Tibial nerve (tissue), 4 donors: ENCODE measurements around the gene SLC35F3.

ENCODE experiments used
- EP300 ChIP-seq, 2 donors: sonication (generic); formaldehyde crosslinking; IDR thresholded peaks; one replicate each; pipeline ENCODE4 v1.6.1; 2017; ENCODE audit warnings: antibody characterized with exemption in 2 of 2, mild to moderate bottlenecking in 1 of 2
- POLR2A ChIP-seq, 2 donors: fragments of 450-650 bp; IDR thresholded peaks; one replicate each; pipeline ENCODE4 v1.6.1; 2017; ENCODE audit warnings: antibody characterized with exemption in 2 of 2, mild to moderate bottlenecking in 2 of 2, moderate library complexity in 2 of 2
- TF ChIP-seq, protein P1 (sequence below), 5 experiments: fragments of 200-600 bp in 3 of 5; fragments of 450-650 bp in 2 of 5; sonication (generic) in 3 of 5; IDR thresholded peaks; one replicate each; pipeline ENCODE4 v1.5.1; 2016 to 2019; ENCODE audit warnings: antibody characterized with exemption in 5 of 5, mild to moderate bottlenecking in 3 of 5, moderate library complexity in 2 of 5

DNA sequence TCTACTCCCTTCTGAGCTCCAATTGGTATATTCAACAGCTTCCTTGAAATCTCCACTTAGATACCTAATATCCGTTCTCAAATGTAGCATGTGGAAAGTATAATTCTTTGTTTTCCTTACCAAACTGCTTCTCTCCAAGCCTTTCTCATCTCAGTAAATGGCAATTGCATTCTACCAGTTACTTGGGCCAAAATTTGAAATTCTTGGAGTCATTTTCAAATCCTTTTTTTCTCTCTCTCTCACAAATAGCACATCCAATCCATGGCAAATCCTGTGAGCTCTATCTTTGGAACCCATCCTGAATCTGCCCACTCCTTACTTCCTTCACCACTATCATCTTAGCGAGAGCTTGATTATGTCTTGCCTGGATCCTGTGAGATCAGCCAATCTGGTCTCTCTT, 39.3 kb upstream of the SLC35F3 start:
- TF ChIP-seq, protein P1, sequence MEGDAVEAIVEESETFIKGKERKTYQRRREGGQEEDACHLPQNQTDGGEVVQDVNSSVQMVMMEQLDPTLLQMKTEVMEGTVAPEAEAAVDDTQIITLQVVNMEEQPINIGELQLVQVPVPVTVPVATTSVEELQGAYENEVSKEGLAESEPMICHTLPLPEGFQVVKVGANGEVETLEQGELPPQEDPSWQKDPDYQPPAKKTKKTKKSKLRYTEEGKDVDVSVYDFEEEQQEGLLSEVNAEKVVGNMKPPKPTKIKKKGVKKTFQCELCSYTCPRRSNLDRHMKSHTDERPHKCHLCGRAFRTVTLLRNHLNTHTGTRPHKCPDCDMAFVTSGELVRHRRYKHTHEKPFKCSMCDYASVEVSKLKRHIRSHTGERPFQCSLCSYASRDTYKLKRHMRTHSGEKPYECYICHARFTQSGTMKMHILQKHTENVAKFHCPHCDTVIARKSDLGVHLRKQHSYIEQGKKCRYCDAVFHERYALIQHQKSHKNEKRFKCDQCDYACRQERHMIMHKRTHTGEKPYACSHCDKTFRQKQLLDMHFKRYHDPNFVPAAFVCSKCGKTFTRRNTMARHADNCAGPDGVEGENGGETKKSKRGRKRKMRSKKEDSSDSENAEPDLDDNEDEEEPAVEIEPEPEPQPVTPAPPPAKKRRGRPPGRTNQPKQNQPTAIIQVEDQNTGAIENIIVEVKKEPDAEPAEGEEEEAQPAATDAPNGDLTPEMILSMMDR (IDR thresholded peaks at IDR 0.05): no peak
- TF ChIP-seq POLR2A (IDR thresholded peaks at IDR 0.05) (no peak), EP300 (IDR thresholded peaks at IDR 0.05) (no peak)
